ENCODE measurements around the gene OOEP.

Gene OOEP

GRCh38 chr6:73367761-73368355 is 1.8 kb downstream of the OOEP start:
- Histone ChIP-seq H3K27ac (ENCODE audit: low read depth, low read length) (no peak overlapping the region), H3K79me2 (ENCODE audit: insufficient read depth, low read length) (no peaks in the 10 kb centered on the region), H3F3A (ENCODE audit: insufficient read depth) (no peaks in the 10 kb centered on the region), H3K4me2 (ENCODE audit: low read depth, low read length, poor library complexity, severe bottlenecking) (no peak overlapping the region), H3K27me3 (ENCODE audit: low read length) (no peaks in the 10 kb centered on the region), H3K9me3 (ENCODE audit: insufficient read depth, low read length) (no peaks in the 10 kb centered on the region), H3K9ac (ENCODE audit: low read length) (no peak overlapping the region), H2AFZ (ENCODE audit: low read depth, low read length, severe bottlenecking) (no peak overlapping the region), H3K36me3 (ENCODE audit: low read length) (no peaks in the 10 kb centered on the region), H3K4me3 (ENCODE audit: insufficient read depth, low read length, poor library complexity, severe bottlenecking) (no peak overlapping the region), H3K9me2 (replicated peaks; ENCODE audit: insufficient read depth, low read length) (no peaks in the 10 kb centered on the region), H4K20me1 (ENCODE audit: low read depth, low read length) (no peaks in the 10 kb centered on the region)
- TF ChIP-seq, protein P1, sequence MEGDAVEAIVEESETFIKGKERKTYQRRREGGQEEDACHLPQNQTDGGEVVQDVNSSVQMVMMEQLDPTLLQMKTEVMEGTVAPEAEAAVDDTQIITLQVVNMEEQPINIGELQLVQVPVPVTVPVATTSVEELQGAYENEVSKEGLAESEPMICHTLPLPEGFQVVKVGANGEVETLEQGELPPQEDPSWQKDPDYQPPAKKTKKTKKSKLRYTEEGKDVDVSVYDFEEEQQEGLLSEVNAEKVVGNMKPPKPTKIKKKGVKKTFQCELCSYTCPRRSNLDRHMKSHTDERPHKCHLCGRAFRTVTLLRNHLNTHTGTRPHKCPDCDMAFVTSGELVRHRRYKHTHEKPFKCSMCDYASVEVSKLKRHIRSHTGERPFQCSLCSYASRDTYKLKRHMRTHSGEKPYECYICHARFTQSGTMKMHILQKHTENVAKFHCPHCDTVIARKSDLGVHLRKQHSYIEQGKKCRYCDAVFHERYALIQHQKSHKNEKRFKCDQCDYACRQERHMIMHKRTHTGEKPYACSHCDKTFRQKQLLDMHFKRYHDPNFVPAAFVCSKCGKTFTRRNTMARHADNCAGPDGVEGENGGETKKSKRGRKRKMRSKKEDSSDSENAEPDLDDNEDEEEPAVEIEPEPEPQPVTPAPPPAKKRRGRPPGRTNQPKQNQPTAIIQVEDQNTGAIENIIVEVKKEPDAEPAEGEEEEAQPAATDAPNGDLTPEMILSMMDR (IDR thresholded peaks at IDR 0.05; ENCODE audit: insufficient read depth, low read length, poor library complexity, severe bottlenecking) = no peak
- no peak for TF ChIP-seq EZH2phosphoT487 (conservative IDR thresholded peaks at IDR 0.05; ENCODE audit: low read length)

GRCh38 chr6:73364549-73364948 is 5.1 kb downstream of the OOEP start:
- Histone ChIP-seq H3K27ac (ENCODE audit: low read depth, low read length) (no peak overlapping the region), H3K36me3 (ENCODE audit: low read length) (no peaks in the 10 kb centered on the region), H3K4me2 (ENCODE audit: low read depth, low read length, poor library complexity, severe bottlenecking) (no peak overlapping the region), H3K27me3 (ENCODE audit: low read length) (no peaks in the 10 kb centered on the region), H3K79me2 (ENCODE audit: insufficient read depth, low read length) (no peaks in the 10 kb centered on the region), H4K20me1 (ENCODE audit: low read depth, low read length) (no peaks in the 10 kb centered on the region), H3K4me3 (ENCODE audit: insufficient read depth, low read length, poor library complexity, severe bottlenecking) (no peak overlapping the region), H3K9me2 (replicated peaks; ENCODE audit: insufficient read depth, low read length) (no peaks in the 10 kb centered on the region), H3F3A (ENCODE audit: insufficient read depth) (no peaks in the 10 kb centered on the region), H3K9ac (ENCODE audit: low read length) (no peak overlapping the region), H2AFZ (ENCODE audit: low read depth, low read length, severe bottlenecking) (no peak overlapping the region), H3K9me3 (ENCODE audit: insufficient read depth, low read length) (no peaks in the 10 kb centered on the region)
- TF ChIP-seq, protein P1 (IDR thresholded peaks at IDR 0.05; ENCODE audit: insufficient read depth, low read length, poor library complexity, severe bottlenecking) = no peak
- no peak for TF ChIP-seq EZH2phosphoT487 (conservative IDR thresholded peaks at IDR 0.05; ENCODE audit: low read length)

GRCh38 chr6:73364121-73364520 is 5.6 kb downstream of the OOEP start:
- Histone ChIP-seq H3F3A (ENCODE audit: insufficient read depth) (no peaks in the 10 kb centered on the region), H3K9me3 (ENCODE audit: insufficient read depth, low read length) (no peaks in the 10 kb centered on the region), H3K27ac (ENCODE audit: low read depth, low read length) (no peak overlapping the region), H3K9ac (ENCODE audit: low read length) (no peak overlapping the region), H3K4me2 (ENCODE audit: low read depth, low read length, poor library complexity, severe bottlenecking) (no peak overlapping the region), H4K20me1 (ENCODE audit: low read depth, low read length) (no peaks in the 10 kb centered on the region), H2AFZ (ENCODE audit: low read depth, low read length, severe bottlenecking) (no peak overlapping the region), H3K9me2 (replicated peaks; ENCODE audit: insufficient read depth, low read length) (no peaks in the 10 kb centered on the region), H3K79me2 (ENCODE audit: insufficient read depth, low read length) (no peaks in the 10 kb centered on the region), H3K36me3 (ENCODE audit: low read length) (no peaks in the 10 kb centered on the region), H3K27me3 (ENCODE audit: low read length) (no peaks in the 10 kb centered on the region), H3K4me3 (ENCODE audit: insufficient read depth, low read length, poor library complexity, severe bottlenecking) (no peak overlapping the region)
- TF ChIP-seq, protein P1 (IDR thresholded peaks at IDR 0.05; ENCODE audit: insufficient read depth, low read length, poor library complexity, severe bottlenecking) = no peak
- no peak for TF ChIP-seq EZH2phosphoT487 (conservative IDR thresholded peaks at IDR 0.05; ENCODE audit: low read length)
